Stimulated activated CD8-positive, alpha-beta memory T cell treated with anti-CD3 and anti-CD28 coated beads, Interleukin-12 subunit alpha, Interleukin-12 subunit beta, amount 100 ng/mL, for 1 hour (primary cell): Measurements from ENCODE around the gene TLN1.

Experiments
- DNase-seq: peaks from one replicate; pipeline ENCODE4 v3.0.0-alpha.2; 2020; ENCODE audit warnings: low read depth

The TLN1 gene

DNA sequence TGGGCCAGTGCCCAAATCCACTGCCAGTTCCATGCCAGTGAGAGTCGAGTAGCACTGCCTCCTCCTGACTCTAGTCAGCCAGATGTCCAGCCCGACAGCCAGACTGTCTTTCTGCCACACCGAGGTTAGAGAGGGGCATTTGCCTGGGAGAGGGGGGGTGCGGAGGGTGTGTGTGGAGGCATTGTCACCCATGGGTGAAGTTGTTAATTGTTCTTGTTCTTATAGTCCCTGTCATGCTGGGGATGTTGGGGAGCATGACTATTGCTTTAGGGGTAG, 18.2 kb upstream of the TLN1 start:
- DNase-seq: no peak

DNA sequence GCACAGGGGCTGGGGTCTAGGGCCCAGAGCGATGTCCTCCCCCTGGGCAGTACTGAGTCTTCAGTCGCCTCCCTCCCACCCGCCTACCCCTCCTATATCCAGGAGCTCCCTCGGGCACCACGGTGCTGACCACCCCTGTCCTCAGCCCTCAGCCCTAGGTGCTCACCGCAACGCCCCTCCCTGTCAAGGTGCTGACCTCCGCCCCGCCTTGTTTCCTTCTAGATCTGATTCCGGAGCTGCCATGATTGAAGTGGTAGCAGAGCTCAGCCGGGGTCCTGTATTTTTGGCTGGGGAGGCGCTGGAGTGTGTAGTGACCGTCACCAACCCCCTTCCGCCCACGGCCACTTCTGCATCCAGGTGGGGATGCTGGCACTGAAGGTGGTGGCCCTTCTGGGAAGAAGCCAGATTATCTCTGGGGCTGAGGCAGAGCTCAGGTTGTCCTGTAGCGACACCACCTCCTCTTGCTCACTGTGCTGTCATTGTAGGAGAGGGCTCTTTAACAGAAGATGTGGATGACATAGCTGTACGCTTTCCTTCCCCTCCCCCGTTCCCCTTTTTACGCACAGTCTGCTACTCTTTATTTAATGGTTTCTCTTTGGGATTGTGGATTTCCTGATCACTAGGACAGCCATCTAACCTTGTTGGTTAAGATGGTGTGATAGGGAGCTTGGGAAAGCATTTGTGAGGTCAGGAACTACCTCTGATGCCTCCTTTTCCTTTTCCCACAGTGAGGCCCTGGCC, 17.7 kb upstream of the TLN1 start:
- DNase-seq: no peak

DNA sequence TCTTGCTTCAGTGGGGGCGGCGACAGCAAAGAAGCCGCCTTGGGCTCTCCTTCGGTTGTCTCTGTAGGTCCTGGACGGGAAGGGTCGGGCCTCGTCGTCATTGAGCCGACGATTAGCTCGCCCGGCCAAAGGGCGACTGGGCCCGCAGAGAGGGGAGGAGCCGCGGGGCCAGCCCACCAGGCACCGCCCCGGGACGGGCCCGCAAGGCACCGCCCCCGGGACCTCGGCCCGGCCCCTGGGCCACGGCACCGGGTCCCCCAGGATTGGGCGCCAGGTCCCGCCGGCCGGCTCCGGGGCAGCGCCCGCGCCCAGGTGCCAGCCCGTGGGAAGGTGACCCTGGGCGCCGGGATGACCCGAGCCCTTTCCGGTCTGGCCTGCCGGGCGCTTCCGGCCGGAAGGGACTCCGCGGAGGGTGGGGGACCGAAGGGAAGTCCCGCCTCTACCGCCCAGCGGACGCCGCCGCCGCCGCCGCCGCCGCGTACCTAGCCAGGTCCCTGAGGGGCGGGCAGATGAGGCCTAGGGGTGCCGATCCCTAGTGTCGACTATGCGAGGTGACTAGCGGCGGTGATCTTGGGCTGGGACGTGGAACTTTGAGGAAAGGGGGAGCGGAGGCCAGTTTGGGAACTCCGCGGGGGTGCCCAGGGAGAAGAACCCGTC, 17.0 kb upstream of the TLN1 start, which contains the start of the genes GBA2 and RGP1:
GBA2 (minus strand) TSS at position 371 of the 657 bp plus-strand sequence. CDS start 524 bp downstream, outside the sequence.
RGP1 (plus strand) TSS at position 430 of the 657 bp plus-strand sequence. CDS start 469 bp downstream, outside the sequence.
- DNase-seq: no peak

DNA sequence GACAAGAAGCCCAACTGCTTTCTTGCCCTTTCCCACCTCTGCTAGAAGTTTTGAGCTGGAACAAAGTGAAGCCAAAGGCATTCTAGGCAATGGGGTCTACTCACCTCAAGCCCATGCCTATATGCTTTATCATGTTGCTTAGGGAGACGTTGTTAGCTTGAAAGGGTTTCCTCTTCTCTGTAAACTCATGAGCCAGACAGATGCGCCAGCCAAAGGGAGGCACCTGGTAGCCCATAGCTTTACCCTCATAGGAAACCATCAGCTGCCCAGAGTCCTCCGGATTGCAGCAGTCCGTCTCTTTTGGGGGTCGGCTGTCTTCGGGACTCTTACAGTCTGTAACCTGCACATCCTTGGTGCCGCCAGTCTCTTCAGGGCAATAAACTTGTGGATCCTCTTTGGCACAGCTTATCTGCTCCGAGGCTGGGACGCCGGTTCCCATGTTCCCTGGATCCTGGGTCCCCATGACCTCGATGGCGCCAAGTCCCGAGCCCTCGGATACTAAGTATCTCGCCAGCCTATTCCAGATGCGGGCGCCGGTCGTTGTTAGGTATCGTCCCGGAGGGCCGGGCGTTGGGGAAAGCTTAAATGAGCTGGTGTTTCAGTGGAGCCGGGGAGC, 16.4 kb upstream of the TLN1 start:
- DNase-seq: no peak

DNA sequence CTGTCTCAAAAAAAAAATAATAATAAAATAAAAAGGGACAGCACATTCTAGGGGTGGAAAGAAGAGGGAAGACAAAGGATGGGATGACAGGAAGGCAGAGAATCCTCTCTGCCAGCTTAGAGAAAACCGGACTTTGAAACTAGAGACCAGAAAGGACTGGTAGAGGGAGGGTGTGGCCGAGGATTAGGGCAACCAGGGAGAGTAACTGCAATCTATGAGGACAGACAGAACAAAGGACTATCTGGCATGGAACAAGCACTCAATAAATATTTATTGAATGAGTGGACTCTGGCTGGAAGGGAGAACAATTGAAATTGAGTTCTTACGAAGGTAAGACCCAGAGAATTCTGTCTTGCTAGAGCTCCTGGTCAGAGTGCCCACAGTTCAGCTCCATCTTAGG, 14.6 kb upstream of the TLN1 start:
- DNase-seq: no peak

DNA sequence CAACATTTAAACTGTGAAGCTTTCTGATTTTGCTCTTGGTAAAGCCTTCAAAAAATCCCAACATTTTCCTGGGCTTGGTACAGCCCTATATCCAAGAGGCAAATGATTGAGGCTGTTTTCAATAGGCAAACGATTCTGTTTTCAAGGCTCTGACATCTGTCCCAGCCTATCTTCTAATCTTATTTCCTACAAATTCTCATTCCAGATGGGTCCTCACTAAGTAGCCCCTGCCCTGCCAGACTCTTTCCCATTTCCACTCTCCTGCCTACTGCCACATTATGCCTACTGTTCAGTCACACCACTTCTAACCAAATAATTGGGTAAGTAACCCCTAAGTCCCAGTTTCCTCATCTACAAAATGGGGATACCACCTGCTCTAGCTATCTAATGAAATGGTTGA, 13.6 kb upstream of the TLN1 start:
- no peak for DNase-seq

DNA sequence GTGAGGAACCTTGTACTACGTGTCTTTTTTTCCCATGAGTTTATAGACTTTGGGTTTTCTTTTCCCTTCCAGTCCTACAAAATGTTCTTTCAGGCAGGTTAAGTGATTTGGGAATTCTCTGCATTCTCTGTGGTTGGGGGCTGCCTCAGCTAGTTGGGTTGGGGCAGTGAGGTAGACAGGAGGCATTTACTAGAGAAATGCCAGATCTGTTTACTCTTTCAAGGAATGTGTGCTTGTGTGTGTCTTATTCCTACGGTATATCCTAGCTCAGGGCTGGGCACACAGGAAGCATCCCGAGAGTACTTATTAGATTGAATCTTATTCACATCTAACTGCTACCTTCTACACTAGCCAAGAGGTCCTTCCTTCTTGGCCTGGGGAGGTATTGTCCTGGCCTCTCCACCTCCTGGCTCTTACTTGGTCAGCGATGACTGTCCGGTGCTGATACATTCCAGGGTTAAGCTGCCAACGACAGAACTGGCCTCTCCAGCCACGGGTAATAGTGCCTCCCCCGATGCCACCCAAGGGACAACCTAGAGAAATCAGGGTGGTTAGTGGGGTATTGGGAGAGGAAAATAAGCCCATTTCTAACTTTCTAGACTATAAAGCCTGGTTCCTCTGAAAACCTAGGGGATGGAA, 12.0 kb upstream of the TLN1 start:
- no peak for DNase-seq

DNA sequence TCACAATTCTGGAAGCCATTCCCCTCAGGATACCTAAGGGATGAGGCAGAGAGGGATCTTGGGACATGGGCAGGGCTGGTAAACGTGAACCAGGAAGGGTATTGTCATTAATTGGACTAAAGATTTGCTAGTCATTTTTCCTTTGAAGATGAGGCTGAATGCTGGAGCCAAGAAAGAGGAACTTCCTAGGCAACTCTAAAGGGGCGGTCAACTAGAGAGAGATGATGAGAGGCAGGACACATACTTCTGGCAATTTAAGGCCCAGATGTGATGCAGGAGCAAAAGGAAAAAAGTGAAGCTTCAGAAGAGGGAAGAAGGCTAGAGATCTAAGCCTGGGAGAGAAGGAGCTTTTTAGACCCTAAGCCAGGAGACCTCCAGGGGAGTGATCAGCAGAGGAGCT, 11.5 kb upstream of the TLN1 start:
- no peak for DNase-seq

DNA sequence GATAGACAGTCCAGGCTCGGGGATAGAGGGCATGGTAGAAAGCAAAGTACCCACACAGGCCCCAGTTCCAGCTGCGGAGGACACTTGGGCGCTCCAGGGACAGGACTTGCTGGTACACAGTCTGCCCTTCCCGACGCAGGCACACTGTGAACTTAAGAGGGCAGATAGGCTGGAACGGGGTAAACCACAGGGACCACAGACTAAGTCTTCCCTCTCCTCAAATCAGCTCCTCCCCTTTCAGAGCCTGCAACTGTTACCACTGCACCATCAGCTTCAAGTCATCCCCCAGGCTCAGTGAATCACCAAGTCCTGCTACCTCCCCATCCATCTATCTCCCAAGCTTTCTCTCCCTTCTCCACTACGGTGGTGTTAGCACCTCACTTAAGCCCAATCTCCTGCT, 9.7 kb upstream of the TLN1 start:
- no peak for DNase-seq

DNA sequence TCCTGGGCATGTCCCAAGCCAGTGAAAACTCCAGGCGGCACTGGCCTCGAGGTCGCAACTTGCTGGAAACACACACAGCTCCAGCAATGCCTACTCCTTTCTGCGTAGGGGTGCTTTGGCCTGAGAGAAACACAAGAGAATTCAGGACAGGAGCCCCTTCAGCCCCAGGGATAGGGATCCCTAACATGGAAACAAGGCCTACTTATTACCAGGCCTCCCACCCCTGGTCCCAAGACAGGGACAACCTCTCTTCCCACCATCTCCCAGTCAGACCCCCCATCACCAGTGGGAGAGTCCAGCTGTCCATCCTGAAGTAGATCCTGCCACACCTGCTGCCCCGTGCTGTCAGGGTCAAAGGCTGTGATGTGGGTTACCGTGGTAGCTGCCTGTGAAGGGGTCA, 8.2 kb upstream of the TLN1 start:
- no peak for DNase-seq

DNA sequence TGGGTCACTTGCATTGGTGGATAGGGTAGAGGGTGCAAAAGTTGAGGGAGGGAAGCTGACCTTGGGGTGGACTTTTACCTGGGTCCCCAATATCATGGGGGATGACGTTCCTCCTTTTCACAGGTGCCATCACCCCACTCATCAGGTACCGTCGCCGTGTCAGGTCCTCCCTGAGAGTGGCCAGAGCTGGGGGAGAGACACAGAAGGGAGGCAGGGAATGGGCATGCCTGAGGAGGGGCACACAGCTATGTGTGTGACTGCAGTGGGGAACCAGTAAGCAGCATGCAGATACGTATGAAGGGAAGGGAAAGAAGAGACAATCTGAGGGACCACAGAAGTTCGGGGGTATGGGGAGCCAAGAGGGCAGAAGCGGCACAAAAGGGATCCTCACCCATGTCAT, 6.9 kb upstream of the TLN1 start:
- no peak for DNase-seq

DNA sequence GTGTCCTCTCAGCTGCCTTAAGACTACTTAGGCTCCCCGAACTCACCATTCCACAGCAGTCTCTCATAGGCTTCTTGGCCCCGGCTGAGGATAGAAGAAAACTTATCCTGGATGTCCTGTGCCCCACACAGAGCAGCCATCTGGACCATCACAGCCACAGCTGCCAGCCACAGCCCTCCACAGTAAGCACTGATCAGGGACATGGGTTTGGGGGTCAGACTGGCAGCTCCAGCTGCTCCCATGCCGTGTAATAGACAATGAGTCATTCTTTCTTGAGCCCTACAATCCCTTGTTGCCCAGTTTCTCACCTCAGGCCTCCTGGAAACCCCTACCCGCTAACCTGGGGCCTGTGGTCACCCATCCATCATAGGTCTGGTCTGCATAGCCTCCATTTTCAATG, 6.2 kb upstream of the TLN1 start:
- DNase-seq: no peak

DNA sequence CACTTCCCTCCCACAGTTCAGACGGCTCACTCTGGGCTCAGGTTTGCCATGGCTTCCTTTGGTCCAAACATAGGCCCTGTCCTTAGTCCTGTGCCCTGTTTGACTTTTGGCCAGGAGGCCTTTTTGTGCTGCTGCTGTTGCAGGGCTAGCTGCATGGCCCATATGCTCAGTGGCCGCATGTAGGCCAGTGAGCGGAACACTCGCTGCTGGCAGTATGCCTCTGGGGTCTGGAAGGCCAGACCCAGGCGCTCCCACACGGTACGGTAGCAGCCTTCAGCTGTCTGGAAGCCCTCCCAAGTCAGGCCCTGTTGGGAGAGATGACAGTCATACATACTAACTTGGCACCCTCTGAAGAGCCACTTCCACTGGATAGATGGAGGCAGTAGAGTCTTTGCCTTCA, 5.1 kb upstream of the TLN1 start:
- DNase-seq: no peak

DNA sequence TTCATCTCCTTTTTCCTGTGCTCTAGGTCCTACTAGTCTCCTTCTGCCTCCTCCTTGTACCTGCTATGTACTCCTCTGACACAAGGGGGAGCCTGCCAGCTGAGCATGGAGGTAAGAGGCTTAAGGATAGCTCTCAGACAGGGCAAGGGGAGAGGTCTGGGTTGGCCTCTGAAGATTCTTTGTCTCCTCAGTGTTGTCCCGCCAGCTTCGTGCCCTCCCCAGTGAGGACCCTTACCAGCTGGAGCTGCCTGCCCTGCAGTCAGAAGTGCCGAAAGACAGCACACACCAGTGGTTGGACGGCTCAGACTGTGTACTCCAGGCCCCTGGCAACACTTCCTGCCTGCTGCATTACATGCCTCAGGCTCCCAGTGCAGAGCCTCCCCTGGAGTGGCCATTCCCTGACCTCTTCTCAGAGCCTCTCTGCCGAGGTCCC, 4.2 kb upstream of the TLN1 start:
- DNase-seq: no peak

DNA sequence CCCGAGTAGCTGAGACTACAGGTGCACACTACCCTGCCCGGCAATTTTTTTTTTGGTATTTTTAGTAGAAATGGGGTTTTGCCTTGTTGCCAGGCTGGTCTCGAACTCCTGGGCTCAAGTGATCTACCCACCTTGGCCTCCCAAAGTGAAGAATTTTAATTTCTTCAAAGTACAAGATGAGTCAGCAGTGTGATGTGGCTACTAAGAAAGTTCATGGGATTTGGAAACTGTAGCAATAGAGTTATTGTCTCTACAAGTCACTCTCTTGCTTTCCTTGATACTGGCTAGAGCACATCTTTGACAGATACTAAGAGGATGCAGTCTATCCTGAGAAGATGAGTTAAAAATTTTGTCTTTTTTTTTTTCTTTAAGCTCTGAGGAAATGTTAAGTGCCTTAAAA, 2.1 kb upstream of the TLN1 start:
- DNase-seq: no peak

DNA sequence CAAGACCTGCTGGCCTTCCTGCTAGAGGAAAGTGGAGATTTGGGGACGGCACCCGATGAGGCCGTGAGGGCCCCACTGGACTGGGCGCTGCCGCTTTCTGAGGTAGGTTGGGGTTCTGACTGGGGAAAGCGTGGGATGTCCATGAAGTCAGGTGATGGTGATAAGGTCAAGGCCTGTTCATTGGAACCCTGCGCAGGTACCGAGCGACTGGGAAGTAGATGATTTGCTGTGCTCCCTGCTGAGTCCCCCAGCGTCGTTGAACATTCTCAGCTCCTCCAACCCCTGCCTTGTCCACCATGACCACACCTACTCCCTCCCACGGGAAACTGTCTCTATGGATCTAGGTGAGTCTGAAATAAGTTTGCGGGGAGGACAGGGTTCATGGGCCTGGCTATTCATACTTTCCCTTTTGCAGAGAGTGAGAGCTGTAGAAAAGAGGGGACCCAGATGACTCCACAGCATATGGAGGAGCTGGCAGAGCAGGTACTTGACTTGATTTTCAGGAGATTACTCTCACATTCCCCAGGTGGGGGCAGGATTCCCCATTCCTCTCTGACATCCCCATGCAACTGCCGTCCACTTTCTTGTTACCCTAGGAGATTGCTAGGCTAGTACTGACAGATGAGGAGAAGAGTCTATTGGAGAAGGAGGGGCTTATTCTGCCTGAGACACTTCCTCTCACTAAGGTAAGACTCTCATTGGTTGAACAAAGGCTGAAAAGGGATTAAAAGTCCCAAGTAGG, 976 bp upstream of the TLN1 start:
- no peak for DNase-seq

DNA sequence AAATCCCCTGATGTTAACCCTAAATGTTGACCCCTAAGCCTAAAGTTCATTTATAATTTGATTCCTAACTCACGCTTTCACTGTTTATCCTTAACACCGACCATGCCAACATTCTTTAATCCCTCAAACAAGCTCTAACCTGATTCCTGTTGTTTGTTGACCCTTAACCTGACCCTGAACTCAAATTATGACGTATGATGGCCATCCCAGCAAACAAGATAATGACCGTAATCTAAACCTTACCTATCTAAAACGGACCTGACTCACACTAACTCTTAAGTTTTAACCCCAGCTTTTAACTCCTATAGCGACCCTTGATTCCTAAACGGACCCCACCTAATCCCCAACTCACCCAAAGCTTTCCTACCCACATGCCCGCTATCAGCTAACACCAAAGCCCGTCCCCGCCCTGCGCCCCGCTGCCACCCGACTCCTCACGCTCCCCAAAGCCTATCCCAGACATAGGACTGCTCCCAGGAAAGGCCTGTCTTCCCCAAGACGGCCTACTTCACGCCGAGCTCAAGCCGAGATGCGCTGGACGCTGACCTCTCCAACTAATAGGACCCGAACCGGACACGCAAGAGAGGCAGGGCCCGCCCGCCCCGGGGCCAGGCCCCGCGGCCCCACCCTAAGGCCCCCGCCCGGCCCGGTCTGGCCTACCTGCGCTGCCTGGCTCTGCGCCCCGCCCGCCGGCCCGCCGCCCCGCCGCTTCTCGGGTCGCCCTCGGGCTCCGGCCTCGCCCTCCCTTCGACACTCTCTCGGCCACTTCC, 395 bp downstream of the TLN1 start:
- DNase-seq: no peak

DNA sequence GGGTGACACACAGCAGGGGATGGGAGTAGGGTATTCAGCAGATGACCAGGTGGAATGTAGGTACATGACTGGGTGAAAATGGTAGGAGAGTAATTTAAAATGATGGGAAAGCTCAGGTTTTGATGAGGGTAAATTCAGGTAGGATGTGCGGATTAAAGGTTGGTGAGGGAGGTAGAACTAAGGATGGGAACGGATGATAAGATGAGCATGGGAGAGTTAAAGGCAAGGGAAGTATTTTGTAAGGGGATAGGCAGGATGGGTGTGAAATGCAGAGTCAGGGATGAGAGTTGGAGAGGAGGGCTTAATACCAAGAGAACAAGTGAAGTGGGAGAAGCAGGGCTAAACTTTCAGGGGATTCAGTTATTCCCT, 1.5 kb downstream of the TLN1 start:
- no peak for DNase-seq

DNA sequence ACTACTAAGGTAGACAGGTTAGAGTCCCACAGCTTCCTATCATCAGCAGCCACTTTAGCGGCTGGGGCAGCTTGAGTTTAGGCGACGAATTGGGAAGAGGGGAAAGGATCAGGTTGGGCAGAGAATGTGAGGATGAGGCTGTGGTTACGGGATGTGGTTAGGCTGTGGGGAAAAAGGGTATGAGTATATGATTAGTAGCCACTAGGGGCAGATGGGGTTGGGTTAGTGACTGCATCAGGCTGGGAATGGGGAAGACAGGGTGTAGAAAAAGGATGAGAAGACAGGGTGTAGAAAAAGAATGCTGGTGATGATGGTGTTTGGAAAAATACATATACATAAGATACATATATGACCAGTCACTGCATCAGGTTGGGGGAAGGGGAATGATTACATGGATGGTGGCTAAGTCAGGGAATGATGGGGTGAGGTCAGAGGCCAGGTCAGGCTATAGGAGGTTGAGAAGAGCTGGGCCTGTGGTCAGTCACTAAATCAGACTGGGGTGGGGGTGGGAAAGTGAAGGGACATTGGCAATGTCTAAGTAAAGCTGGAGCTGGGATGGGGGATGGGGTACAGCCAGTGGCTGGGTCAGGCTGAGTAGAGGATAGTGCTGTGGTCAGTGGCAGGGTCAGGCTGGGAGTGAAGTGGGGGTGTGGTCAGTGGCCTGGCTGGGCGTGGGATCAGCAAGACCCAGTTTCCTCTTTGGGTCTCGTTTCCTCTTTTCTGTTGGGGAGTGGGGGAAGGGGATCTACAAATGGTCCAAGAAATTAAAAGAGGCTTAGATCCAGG, 2.1 kb downstream of the TLN1 start:
- DNase-seq: no peak

DNA sequence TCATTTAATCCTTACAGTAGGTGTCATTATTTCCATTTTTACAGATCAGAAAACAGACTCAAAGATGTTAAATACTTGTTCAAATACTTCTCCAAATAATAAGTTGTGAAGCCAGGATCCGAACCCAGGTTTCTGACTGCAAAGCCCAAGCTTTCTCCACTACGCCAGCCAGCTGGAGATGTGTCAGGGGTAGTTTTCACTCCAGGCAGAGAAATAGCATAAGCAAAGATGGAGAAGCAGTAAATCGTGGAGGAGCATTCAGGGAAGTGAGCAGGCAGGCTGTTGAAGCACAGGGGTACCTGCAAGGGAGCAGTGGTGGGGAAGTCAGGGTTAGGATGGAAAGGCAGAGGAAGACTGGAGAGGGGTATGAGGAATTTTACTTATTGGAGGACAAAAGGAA, 2.9 kb downstream of the TLN1 start:
- DNase-seq: no peak
